Placental pericyte (primary cell): ENCODE results near the gene CD9. TPM values are rescaled to one million over a fixed set of nuclear protein-coding genes. Genes with fewer than 3 reads are reported as not detected.

Experiments used
- small RNA-seq: library from RNA; depleted of rRNA; stranded (forward); fragments of <200 nt; gene quantifications from one replicate; pipeline ENCODE3, GENCODE V24; 2012; ENCODE audit warnings: low replicate concordance
- total RNA-seq: library from RNA; depleted of rRNA; stranded (reverse); fragments of >200 nt; gene quantifications from 2 replicates; pipeline ENCODE4 v1.2.3, GENCODE V29; 2012

Gene CD9
- total RNA-seq, result 102 and 284 TPM in 2 replicates

GRCh38 chr12:6200256-6201212 is at the start of gene CD9:
CD9 (plus strand) TSS chr12:6200400; CDS start chr12:6200500, 100 bp downstream.

Small RNAs within 50 kb of the gene (small RNA-seq; reads per million reads assigned to genes)
- gene ATP5MFP5 (not detected), gene RF00019 (not detected)

Other genes starting within 250 kb of the CD9 start
- gene VWF, start 75.7 kb upstream of the CD9 start, total RNA-seq, result 0.22 and 1.3 TPM in 2 replicates
- gene PLEKHG6, start 110.3 kb downstream of the CD9 start, total RNA-seq, result not detected in 2 replicates
- 167 and 174 TPM in 2 replicates for gene TNFRSF1A, start 141.7 kb downstream of the CD9 start, total RNA-seq
- gene SCNN1A, start 175.2 kb downstream of the CD9 start, total RNA-seq, result 0.44 and 0.57 TPM in 2 replicates
- gene LTBR, start 183.8 kb downstream of the CD9 start, total RNA-seq, result 111 and 237 TPM in 2 replicates
- 0.29 TPM in 1 of 2 replicates, not detected in the other for gene CD27, start 244.6 kb downstream of the CD9 start, total RNA-seq